GM23338 (cell line): ENCODE results near the gene CAPN7. TPM values are rescaled to one million over a fixed set of nuclear protein-coding genes. Genes with fewer than 3 reads are reported as not detected.

Source experiments
- ATAC-seq: fragments of 200-7000 bp; cut with Tn5 transposase; 3 replicates; pipeline ENCODE4 v1.9.1; 2020
- DNase-seq: peaks from one replicate; pipeline ENCODE4 v3.0.0-alpha.2; 2015; ENCODE audit warnings: low spot score
- H2AFZ ChIP-seq: fragments of 200-600 bp; sonication (generic); 2 replicates; pipeline ENCODE4 v1.8.0; 2016; ENCODE audit warnings: antibody characterized with exemption, mild to moderate bottlenecking, moderate library complexity
- H3F3A ChIP-seq: fragments of 200-600 bp; sonication (generic); replicated peaks from 2 replicates; pipeline ENCODE4 v1.8.0; 2017; ENCODE audit warnings: antibody characterized with exemption, mixed run types, low read depth
- H3K27ac ChIP-seq: fragments of 200-600 bp; sonication (generic); 2 replicates; pipeline ENCODE4 v1.6.1; 2016; ENCODE audit warnings: low read depth
- H3K27me3 ChIP-seq: fragments of 200-600 bp; sonication (generic); 2 replicates; pipeline ENCODE4 v1.8.0; 2016; ENCODE audit warnings: mild to moderate bottlenecking, mixed run types, moderate library complexity; ENCODE audit not compliant: insufficient read depth
- H3K36me3 ChIP-seq: fragments of 200-600 bp; sonication (generic); 2 replicates; pipeline ENCODE4 v1.8.0; 2016; ENCODE audit warnings: mild to moderate bottlenecking; ENCODE audit not compliant: insufficient read depth
- H3K4me1 ChIP-seq: fragments of 200-600 bp; sonication (generic); 2 replicates; pipeline ENCODE4 v1.8.0; 2016; ENCODE audit warnings: mild to moderate bottlenecking, moderate library complexity; ENCODE audit not compliant: insufficient read depth
- H3K4me2 ChIP-seq: fragments of 200-600 bp; sonication (generic); 2 replicates; pipeline ENCODE4 v1.7.1; 2017; ENCODE audit warnings: mixed run types
- H3K4me3 ChIP-seq: fragments of 200-600 bp; sonication (generic); 2 replicates; pipeline ENCODE4 v1.6.1; 2016; ENCODE audit warnings: mixed run types
- H3K79me2 ChIP-seq: fragments of 200-600 bp; sonication (generic); replicated peaks from 2 replicates; pipeline ENCODE4 v1.8.0; 2017; ENCODE audit warnings: mild to moderate bottlenecking; ENCODE audit not compliant: insufficient read depth
- H3K9me2 ChIP-seq: fragments of 200-600 bp; sonication (generic); 2 replicates; pipeline ENCODE4 v1.8.0; 2017; ENCODE audit not compliant: insufficient read depth
- H4K20me1 ChIP-seq: fragments of 200-600 bp; sonication (generic); replicated peaks from 2 replicates; pipeline ENCODE4 v1.8.0; 2017; ENCODE audit warnings: mild to moderate bottlenecking; ENCODE audit not compliant: insufficient read depth
- H3K27ac Mint-ChIP-seq: 2 replicates; pipeline ENCODE4 v1.8.0; 2020; ENCODE audit warnings: inconsistent platforms, mild to moderate bottlenecking, moderate library complexity, mixed read lengths
- H3K27me3 Mint-ChIP-seq: 3 replicates; pipeline ENCODE4 v1.8.0; 2022; ENCODE audit warnings: low read depth, mild to moderate bottlenecking, moderate library complexity, mixed read lengths, inconsistent platforms; ENCODE audit not compliant: insufficient read depth, poor library complexity
- H3K36me3 Mint-ChIP-seq: 3 replicates; pipeline ENCODE4 v1.8.0; 2021; ENCODE audit warnings: low read depth, mild to moderate bottlenecking, inconsistent platforms, moderate library complexity, mixed read lengths
- H3K4me1 Mint-ChIP-seq: 3 replicates; pipeline ENCODE4 v1.8.0; 2020; ENCODE audit warnings: mild to moderate bottlenecking, inconsistent platforms, mixed read lengths
- H3K4me3 Mint-ChIP-seq: 3 replicates; pipeline ENCODE4 v1.8.0; 2021; ENCODE audit warnings: moderate library complexity, mild to moderate bottlenecking, inconsistent platforms, mixed read lengths
- H3K9me3 Mint-ChIP-seq: 3 replicates; pipeline ENCODE4 v1.8.0; 2020; ENCODE audit warnings: moderate library complexity, mild to moderate bottlenecking, inconsistent platforms, mixed read lengths
- CTCF ChIP-seq, 2 experiments: fragments of 200-600 bp in 1 of 2; sonication (generic) in 1 of 2; conservative IDR thresholded peaks; 2 replicates each; pipeline versions ENCODE4 v1.5.1 to v1.6.1; 2016 to 2017; ENCODE audit warnings: antibody characterized with exemption in 2 of 2, low read depth in 2 of 2, mild to moderate bottlenecking in 2 of 2, moderate library complexity in 1 of 2
- ETS1 ChIP-seq: IDR thresholded peaks from 2 replicates; pipeline ENCODE4 v1.6.1; 2016; ENCODE audit warnings: antibody characterized with exemption
- EZH2 ChIP-seq: fragments of 200-600 bp; sonication (generic); IDR thresholded peaks from one replicate; pipeline ENCODE4 v1.8.0; 2017; ENCODE audit warnings: antibody characterized with exemption, mild to moderate bottlenecking, low read depth; ENCODE audit not compliant: unreplicated experiment
- EZH2phosphoT487 ChIP-seq: fragments of 200-600 bp; sonication (generic); IDR thresholded peaks from one replicate; pipeline ENCODE4 v1.8.1; 2018; ENCODE audit warnings: antibody characterized with exemption; ENCODE audit not compliant: unreplicated experiment
- JUNB ChIP-seq: IDR thresholded peaks from one replicate; pipeline ENCODE4 v1.6.1; 2016; ENCODE audit warnings: antibody characterized with exemption; ENCODE audit not compliant: unreplicated experiment
- NANOG ChIP-seq: IDR thresholded peaks from 2 replicates; pipeline ENCODE4 v1.6.1; 2016; ENCODE audit warnings: antibody characterized with exemption, borderline replicate concordance
- POLR2AphosphoS5 ChIP-seq: IDR thresholded peaks from 2 replicates; pipeline ENCODE4 v1.6.1; 2016; ENCODE audit warnings: antibody characterized with exemption, low read depth
- STAT1 ChIP-seq: IDR thresholded peaks from one replicate; pipeline ENCODE4 v1.6.1; 2016; ENCODE audit warnings: antibody characterized with exemption; ENCODE audit not compliant: unreplicated experiment
- ZNF114 ChIP-seq: fragments of 250-450 bp; sonication (Bioruptor Pico); IDR thresholded peaks from 2 replicates; pipeline ENCODE4 v1.5.0; 2020; ENCODE audit warnings: mild to moderate bottlenecking, moderate library complexity
- ZNF331 ChIP-seq: fragments of 250-450 bp; sonication (Bioruptor Pico); IDR thresholded peaks from 2 replicates; pipeline ENCODE4 v1.5.0; 2020; ENCODE audit warnings: low read depth, mild to moderate bottlenecking, moderate library complexity
- ZNF462 ChIP-seq: fragments of 250-450 bp; sonication (Bioruptor Pico); IDR thresholded peaks from 2 replicates; pipeline ENCODE4 v1.5.0; 2020; ENCODE audit warnings: mild to moderate bottlenecking, moderate library complexity
- polyA plus RNA-seq: library from polyadenylated mRNA; unstranded; fragments of >200 nt; fragmentation: Nextera tagmentation; extraction: Ambion mirVana; gene quantifications from 2 replicates; pipeline ENCODE4 v1.2.1, GENCODE V29; 2016
- total RNA-seq: library from RNA; depleted of rRNA; stranded (reverse); fragments of >200 nt; shearing (Covaris generic); gene quantifications from 2 replicates; pipeline ENCODE4 v1.2.3, GENCODE V29; 2014

The CAPN7 gene
- total and polyA plus RNA-seq, 2 experiments from 2014 or later: 9.9 to 18.1 TPM

GRCh38 chr3:15215996-15216395 lies 9.9 kb downstream of the CAPN7 start:
- no peaks in the 10 kb centered on the region for H3F3A ChIP-seq
- no peaks in the 10 kb centered on the region for H3K27me3 Mint-ChIP-seq
- H2AFZ ChIP-seq: no peak overlapping the region
- H3K4me1 Mint-ChIP-seq: peaks cover 7% of the 10 kb centered on the region; the same call in 2 of the 3 replicates
- TF ChIP-seq STAT1 (no peak), POLR2AphosphoS5 (no peak)
- peaks cover 37% of the 10 kb centered on the region for H3K36me3 Mint-ChIP-seq
- ATAC-seq (no peak), DNase-seq (no peak)
- H3K36me3 ChIP-seq: peaks cover 25% of the 10 kb centered on the region
- H3K79me2 ChIP-seq: no peaks in the 10 kb centered on the region
- H3K4me3 ChIP-seq: no peak overlapping the region
- H3K27ac Mint-ChIP-seq: no peak overlapping the region
- H3K27me3 ChIP-seq: no peaks in the 10 kb centered on the region
- no peaks in the 10 kb centered on the region for H3K9me3 Mint-ChIP-seq
- no peaks in the 10 kb centered on the region for H3K4me1 ChIP-seq
- no peaks in the 10 kb centered on the region; the same call in 1 of the 2 replicates for H4K20me1 ChIP-seq
- H3K9me2 ChIP-seq: no peaks in the 10 kb centered on the region
- H3K27ac ChIP-seq: no peak overlapping the region
- H3K4me3 Mint-ChIP-seq: no peak overlapping the region
- no peak overlapping the region for H3K4me2 ChIP-seq

- Histone ChIP-seq H2AFZ (no peak overlapping the region), H3K79me2 (no peaks in the 10 kb centered on the region), H3K4me2 (no peak overlapping the region), H3K27me3 (no peaks in the 10 kb centered on the region), H3K9me2 (no peaks in the 10 kb centered on the region), H3F3A (no peaks in the 10 kb centered on the region), H3K4me3 (no peak overlapping the region), H3K4me1 (no peaks in the 10 kb centered on the region), H3K27ac (no peak overlapping the region), H4K20me1 (no peaks in the 10 kb centered on the region; the same call in 1 of the 2 replicates), H3K36me3 (peaks cover 25% of the 10 kb centered on the region)
- H3K27me3 Mint-ChIP-seq: no peaks in the 10 kb centered on the region
- no peak overlapping the region for H3K4me3 Mint-ChIP-seq
- peaks cover 7% of the 10 kb centered on the region; the same call in 2 of the 3 replicates for H3K4me1 Mint-ChIP-seq
- peaks cover 37% of the 10 kb centered on the region for H3K36me3 Mint-ChIP-seq
- DNase-seq (no peak), ATAC-seq (no peak)
- no peaks in the 10 kb centered on the region for H3K9me3 Mint-ChIP-seq
- H3K27ac Mint-ChIP-seq: no peak overlapping the region
- TF ChIP-seq NANOG: no peak
- no peak for TF ChIP-seq JUNB
- TF ChIP-seq ZNF462: no peak
- no peak for TF ChIP-seq EZH2
- no peak for TF ChIP-seq ZNF114 (CRISPR knock-in tag)
- no peak for TF ChIP-seq CTCF (conservative IDR thresholded peaks at IDR 0.05; ENCODE audit: low read depth in 2 of 2)
- no peak for TF ChIP-seq ETS1
- TF ChIP-seq STAT1: no peak
- no peak for TF ChIP-seq POLR2AphosphoS5
- no peak for TF ChIP-seq ZNF331 (CRISPR knock-in tag)
- TF ChIP-seq EZH2phosphoT487: no peak
These were observed 10.5 kb downstream of the CAPN7 start for GRCh38 chr3:15216501-15216900.
